Measurements from ENCODE around the gene BRINP3. TPM values are rescaled to one million over a fixed set of nuclear protein-coding genes. Genes with fewer than 3 reads are reported as not detected.

The BRINP3 gene
- total RNA-seq, 4 donors from 2014 or later: 5.0 to 30.3 (median 14.1) TPM

DNA sequence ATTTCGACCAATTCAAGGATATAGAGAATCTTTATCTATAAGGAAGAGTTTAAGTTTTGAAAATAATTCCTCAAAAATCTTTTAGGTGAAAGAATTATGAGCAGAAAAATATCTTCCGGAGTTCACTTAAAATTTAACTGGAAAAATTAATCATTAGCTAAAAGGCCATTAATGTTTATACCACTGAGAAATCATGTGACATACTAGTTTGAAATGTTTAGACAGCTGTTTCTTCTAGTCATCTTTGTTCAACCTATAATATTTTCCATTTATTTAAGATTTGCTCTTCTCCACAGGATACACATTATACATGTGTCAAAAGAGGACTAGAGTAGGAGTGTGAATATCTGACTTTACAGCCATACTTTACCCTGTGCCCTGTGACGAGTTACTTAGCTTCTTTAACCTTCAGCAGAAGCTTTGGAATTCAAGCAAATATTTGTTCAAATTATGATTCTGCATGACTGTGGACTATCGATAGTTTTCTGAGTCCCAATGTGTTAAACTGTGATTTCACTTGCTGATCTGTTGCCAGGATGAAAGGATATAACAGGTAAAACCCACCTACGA lies 374.8 kb downstream of the BRINP3 start:
- Histone ChIP-seq H3K27me3 (no peaks in the 10 kb centered on the region), H3K27ac (no peak overlapping the region), H3K4me1 (no peaks in the 10 kb centered on the region), H3K4me3 (no peak overlapping the region), H3K36me3 (no peaks in the 10 kb centered on the region), H3K9me3 (no peaks in the 10 kb centered on the region)
- DNase-seq: no peak
- 45 to 55% methylated on average over 5 of the region's 5 CpGs for WGBS, 2 donors (ENCODE audit: low coverage in 1 of 2)
- intact Hi-C loops (cut with DNase I; ENCODE audit: low total_unique reads) (no loop called here), in situ Hi-C loops (cut with MboI; ENCODE audit: low pct_ligation_motif_present in 1 of 4, low pct_unique_long_range_greater_than_20kb in 1 of 4, low sequenced_read_pairs in 3 of 4) (no loop called here)
- TF ChIP-seq, protein P1, sequence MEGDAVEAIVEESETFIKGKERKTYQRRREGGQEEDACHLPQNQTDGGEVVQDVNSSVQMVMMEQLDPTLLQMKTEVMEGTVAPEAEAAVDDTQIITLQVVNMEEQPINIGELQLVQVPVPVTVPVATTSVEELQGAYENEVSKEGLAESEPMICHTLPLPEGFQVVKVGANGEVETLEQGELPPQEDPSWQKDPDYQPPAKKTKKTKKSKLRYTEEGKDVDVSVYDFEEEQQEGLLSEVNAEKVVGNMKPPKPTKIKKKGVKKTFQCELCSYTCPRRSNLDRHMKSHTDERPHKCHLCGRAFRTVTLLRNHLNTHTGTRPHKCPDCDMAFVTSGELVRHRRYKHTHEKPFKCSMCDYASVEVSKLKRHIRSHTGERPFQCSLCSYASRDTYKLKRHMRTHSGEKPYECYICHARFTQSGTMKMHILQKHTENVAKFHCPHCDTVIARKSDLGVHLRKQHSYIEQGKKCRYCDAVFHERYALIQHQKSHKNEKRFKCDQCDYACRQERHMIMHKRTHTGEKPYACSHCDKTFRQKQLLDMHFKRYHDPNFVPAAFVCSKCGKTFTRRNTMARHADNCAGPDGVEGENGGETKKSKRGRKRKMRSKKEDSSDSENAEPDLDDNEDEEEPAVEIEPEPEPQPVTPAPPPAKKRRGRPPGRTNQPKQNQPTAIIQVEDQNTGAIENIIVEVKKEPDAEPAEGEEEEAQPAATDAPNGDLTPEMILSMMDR (IDR thresholded peaks at IDR 0.05): no peak
- TF ChIP-seq POLR2A (IDR thresholded peaks at IDR 0.05): no peak
- no peak for TF ChIP-seq POLR2AphosphoS5 (IDR thresholded peaks at IDR 0.05)
- TF ChIP-seq EP300 (IDR thresholded peaks at IDR 0.05; ENCODE audit: low read depth): no peak

DNA sequence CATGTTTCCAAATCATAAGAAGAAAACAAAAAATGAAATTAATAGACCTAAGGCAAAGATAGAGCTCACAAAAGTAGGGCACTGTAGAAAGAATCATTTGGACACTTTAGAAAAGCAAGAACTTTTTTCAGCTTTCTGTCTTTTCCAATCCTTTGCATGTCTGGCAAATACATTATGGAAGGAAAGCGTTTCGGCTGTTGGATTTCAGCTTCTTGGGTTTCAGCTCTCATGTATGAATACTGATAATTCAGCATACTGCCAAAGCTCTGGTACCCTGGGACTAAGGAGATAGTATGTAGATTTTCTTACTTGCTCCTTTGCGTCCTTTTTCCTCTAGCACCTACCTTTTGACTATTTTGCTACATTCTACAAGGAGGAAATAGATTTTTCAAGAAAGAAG lies 375.9 kb downstream of the BRINP3 start:
- H3K27me3 ChIP-seq: no peaks in the 10 kb centered on the region
- DNase-seq: no peak
- no peak for TF ChIP-seq EP300 (IDR thresholded peaks at IDR 0.05; ENCODE audit: low read depth)
- no peak for TF ChIP-seq POLR2A (IDR thresholded peaks at IDR 0.05)
- TF ChIP-seq POLR2AphosphoS5 (IDR thresholded peaks at IDR 0.05): no peak
- TF ChIP-seq, protein P1 (IDR thresholded peaks at IDR 0.05): no peak
- H3K4me1 ChIP-seq: no peaks in the 10 kb centered on the region
- H3K9me3 ChIP-seq: no peaks in the 10 kb centered on the region
- no peaks in the 10 kb centered on the region for H3K36me3 ChIP-seq
- WGBS, 2 donors (ENCODE audit: low coverage in 1 of 2): 83 to 86% methylated on average over 2 to 3 of the region's 3 CpGs
- in situ Hi-C loops (cut with MboI; ENCODE audit: low pct_ligation_motif_present in 1 of 4, low pct_unique_long_range_greater_than_20kb in 1 of 4, low sequenced_read_pairs in 3 of 4): no loop called here
- H3K4me3 ChIP-seq: no peak overlapping the region
- intact Hi-C loops (cut with DNase I; ENCODE audit: low total_unique reads): no loop called here
- no peak overlapping the region for H3K27ac ChIP-seq

DNA sequence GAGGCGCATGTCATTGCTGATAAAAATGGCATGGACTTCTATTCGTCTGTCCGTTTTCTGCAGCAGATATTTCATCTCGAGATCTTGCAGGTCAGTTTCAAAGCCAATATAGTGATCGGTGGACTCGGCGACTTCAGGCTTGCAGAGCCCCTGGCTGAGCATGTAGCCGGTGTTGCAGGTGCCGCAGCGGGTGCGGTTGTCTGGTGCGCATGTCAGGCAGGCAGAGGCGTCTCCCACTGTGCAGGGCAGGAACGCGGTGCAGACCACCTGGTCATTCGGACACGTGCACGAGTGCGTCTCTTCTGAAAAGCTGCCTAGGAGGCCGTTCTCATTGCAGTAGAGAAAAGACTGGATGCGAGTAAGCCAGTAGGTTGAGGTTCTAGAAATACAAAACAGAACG lies 378.9 kb downstream of the BRINP3 start:
- no peaks in the 10 kb centered on the region for H3K27me3 ChIP-seq
- H3K4me1 ChIP-seq: no peaks in the 10 kb centered on the region
- H3K9me3 ChIP-seq: no peaks in the 10 kb centered on the region
- no peak overlapping the region for H3K4me3 ChIP-seq
- DNase-seq: no peak
- intact Hi-C loops (cut with DNase I; ENCODE audit: low total_unique reads): no loop called here
- H3K27ac ChIP-seq: no peak overlapping the region
- no peaks in the 10 kb centered on the region for H3K36me3 ChIP-seq
- no peak for TF ChIP-seq POLR2A (IDR thresholded peaks at IDR 0.05)
- no peak for TF ChIP-seq EP300 (IDR thresholded peaks at IDR 0.05; ENCODE audit: low read depth)
- TF ChIP-seq, protein P1 (IDR thresholded peaks at IDR 0.05): no peak
- TF ChIP-seq POLR2AphosphoS5 (IDR thresholded peaks at IDR 0.05): no peak
- in situ Hi-C loops (cut with MboI; ENCODE audit: low pct_ligation_motif_present in 1 of 4, low pct_unique_long_range_greater_than_20kb in 1 of 4, low sequenced_read_pairs in 3 of 4): no loop called here
- WGBS, 2 donors (ENCODE audit: low coverage in 1 of 2): 87 to 92% methylated on average over 3 to 22 of the region's 22 CpGs

DNA sequence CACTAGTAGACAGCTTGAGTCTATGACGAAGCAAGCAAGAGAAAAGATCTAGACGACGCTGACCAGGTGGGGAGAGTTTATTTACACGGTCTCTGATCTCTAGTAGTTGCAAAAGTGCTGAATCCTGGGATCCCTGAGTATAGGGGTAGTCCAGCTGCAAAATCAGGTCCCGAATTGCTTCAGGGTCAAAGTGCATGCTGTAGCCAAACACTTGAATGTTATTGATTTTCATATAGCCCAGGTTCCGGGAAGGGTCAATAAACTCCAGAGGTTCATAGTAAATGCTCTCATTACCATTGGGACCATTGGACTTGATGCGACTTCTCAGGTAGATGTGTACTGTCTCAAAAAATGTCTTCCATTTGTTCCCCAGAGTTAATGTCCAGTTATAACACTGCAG lies 379.6 kb downstream of the BRINP3 start:
- DNase-seq: no peak
- TF ChIP-seq POLR2AphosphoS5 (IDR thresholded peaks at IDR 0.05) (no peak), EP300 (IDR thresholded peaks at IDR 0.05; ENCODE audit: low read depth) (no peak), POLR2A (IDR thresholded peaks at IDR 0.05) (no peak)
- TF ChIP-seq, protein P1 (IDR thresholded peaks at IDR 0.05): no peak
- Histone ChIP-seq H3K27me3 (no peaks in the 10 kb centered on the region), H3K4me3 (no peak overlapping the region), H3K9me3 (no peaks in the 10 kb centered on the region), H3K27ac (no peak overlapping the region), H3K36me3 (no peaks in the 10 kb centered on the region), H3K4me1 (no peaks in the 10 kb centered on the region)
- in situ Hi-C loops (cut with MboI; ENCODE audit: low pct_ligation_motif_present in 1 of 4, low pct_unique_long_range_greater_than_20kb in 1 of 4, low sequenced_read_pairs in 3 of 4) (no loop called here), intact Hi-C loops (cut with DNase I; ENCODE audit: low total_unique reads) (no loop called here)
- 84 to 88% methylated on average over 3 to 7 of the region's 7 CpGs for WGBS, 2 donors (ENCODE audit: low coverage in 1 of 2)

Data from transverse colon (tissue), 4 donors.